Esophagus muscularis mucosa (tissue), 4 donors: ENCODE measurements around the gene MITF. TPM values are rescaled to one million over a fixed set of nuclear protein-coding genes. Genes with fewer than 3 reads are reported as not detected.

Source experiments
- DNase-seq: peaks from one replicate; pipeline ENCODE4 v3.0.0-alpha.2; 2017; ENCODE audit errors: extremely low spot score
- H3K27ac ChIP-seq, 4 donors: fragments of 200-600 bp; sonication (generic); replicated peaks in 1 of 4; 1 replicate in 3 of 4; 2 replicates in 1 of 4; pipeline ENCODE4 v1.5.1; 2016 to 2019; ENCODE audit warnings: mild to moderate bottlenecking in 1 of 4
- H3K27me3 ChIP-seq, 4 donors: fragments of 200-600 bp; sonication (generic); one replicate each; pipeline versions ENCODE4 v1.5.1 to v1.6.0; 2016 to 2019
- H3K36me3 ChIP-seq, 4 donors: fragments of 200-600 bp; sonication (generic); one replicate each; pipeline ENCODE4 v1.5.1; 2016 to 2019
- H3K4me1 ChIP-seq, 4 donors: fragments of 200-600 bp; sonication (generic); one replicate each; pipeline ENCODE4 v1.5.1; 2016 to 2019
- H3K4me3 ChIP-seq, 4 donors: fragments of 200-600 bp; sonication (generic); 1 replicate in 2 of 4; 2 replicates in 2 of 4; pipeline ENCODE4 v1.5.1; 2016 to 2019; ENCODE audit warnings: mild to moderate bottlenecking in 4 of 4, moderate library complexity in 1 of 4
- H3K9me3 ChIP-seq, 4 donors: fragments of 200-600 bp; sonication (generic); 1 replicate in 3 of 4; 2 replicates in 1 of 4; pipeline ENCODE4 v1.5.1; 2016 to 2019
- EP300 ChIP-seq: sonication (generic); formaldehyde crosslinking; IDR thresholded peaks from one replicate; pipeline ENCODE4 v1.6.1; 2017; ENCODE audit warnings: antibody characterized with exemption
- POLR2A ChIP-seq: fragments of 450-650 bp; IDR thresholded peaks from one replicate; pipeline ENCODE4 v1.6.1; 2017; ENCODE audit warnings: antibody characterized with exemption, moderate library complexity, mild to moderate bottlenecking, low read depth
- POLR2AphosphoS5 ChIP-seq, 2 donors: sonication (generic); formaldehyde crosslinking; IDR thresholded peaks; one replicate each; pipeline ENCODE4 v1.6.1; 2017; ENCODE audit warnings: antibody characterized with exemption in 2 of 2
- WGBS: methylation state at CpG from one replicate; pipeline ENCODE4 v1.1.5; 2018; 5-methylcytosine and 5-hydroxymethylcytosine counted together
- intact Hi-C: fragments of 100-400 bp; cut with DNase I; formaldehyde crosslinking; loops from one replicate; pipeline ENCODE4 v1.15.1; 2023
- total RNA-seq, 4 donors: library from RNA; depleted of rRNA; stranded (reverse); fragments of >200 nt; gene quantifications; one replicate each; pipeline versions ENCODE4 v1.1.0 to v1.2.1, GENCODE V29; 2016
- TF ChIP-seq, protein P1 (sequence below), 3 experiments: fragments of 200-600 bp in 2 of 3; fragments of 450-650 bp in 1 of 3; sonication (generic) in 2 of 3; IDR thresholded peaks; one replicate each; pipeline ENCODE4 v1.5.1; 2017 to 2019; ENCODE audit warnings: antibody characterized with exemption in 3 of 3, mild to moderate bottlenecking in 2 of 3, moderate library complexity in 1 of 3

Gene MITF
- total RNA-seq, 4 donors from 2014 or later = 68.1 to 141 (median 81.2) TPM

- H3K27me3 ChIP-seq = no peaks in the 10 kb centered on the region
- 93% methylated on average over 5 of the region's 5 CpGs for WGBS
- H3K4me1 ChIP-seq = peaks cover 26 to 69% (median 59%) of the 10 kb centered on the region in 4 donors
- intact Hi-C loops = no loop called here
- H3K9me3 ChIP-seq = no peaks in the 10 kb centered on the region
- TF ChIP-seq, protein P1, sequence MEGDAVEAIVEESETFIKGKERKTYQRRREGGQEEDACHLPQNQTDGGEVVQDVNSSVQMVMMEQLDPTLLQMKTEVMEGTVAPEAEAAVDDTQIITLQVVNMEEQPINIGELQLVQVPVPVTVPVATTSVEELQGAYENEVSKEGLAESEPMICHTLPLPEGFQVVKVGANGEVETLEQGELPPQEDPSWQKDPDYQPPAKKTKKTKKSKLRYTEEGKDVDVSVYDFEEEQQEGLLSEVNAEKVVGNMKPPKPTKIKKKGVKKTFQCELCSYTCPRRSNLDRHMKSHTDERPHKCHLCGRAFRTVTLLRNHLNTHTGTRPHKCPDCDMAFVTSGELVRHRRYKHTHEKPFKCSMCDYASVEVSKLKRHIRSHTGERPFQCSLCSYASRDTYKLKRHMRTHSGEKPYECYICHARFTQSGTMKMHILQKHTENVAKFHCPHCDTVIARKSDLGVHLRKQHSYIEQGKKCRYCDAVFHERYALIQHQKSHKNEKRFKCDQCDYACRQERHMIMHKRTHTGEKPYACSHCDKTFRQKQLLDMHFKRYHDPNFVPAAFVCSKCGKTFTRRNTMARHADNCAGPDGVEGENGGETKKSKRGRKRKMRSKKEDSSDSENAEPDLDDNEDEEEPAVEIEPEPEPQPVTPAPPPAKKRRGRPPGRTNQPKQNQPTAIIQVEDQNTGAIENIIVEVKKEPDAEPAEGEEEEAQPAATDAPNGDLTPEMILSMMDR (IDR thresholded peaks at IDR 0.05) = no peak
- TF ChIP-seq POLR2AphosphoS5 (IDR thresholded peaks at IDR 0.05) = no peak
- TF ChIP-seq POLR2A = no peak
- TF ChIP-seq EP300 = no peak
- H3K4me3 ChIP-seq = no peak overlapping the region
- H3K27ac ChIP-seq = no peak overlapping the region
- DNase-seq = no peak
- no peaks in the 10 kb centered on the region for H3K36me3 ChIP-seq
These were observed 38.3 kb downstream of the MITF start for GRCh38 chr3:69777582-69777967.

DNA sequence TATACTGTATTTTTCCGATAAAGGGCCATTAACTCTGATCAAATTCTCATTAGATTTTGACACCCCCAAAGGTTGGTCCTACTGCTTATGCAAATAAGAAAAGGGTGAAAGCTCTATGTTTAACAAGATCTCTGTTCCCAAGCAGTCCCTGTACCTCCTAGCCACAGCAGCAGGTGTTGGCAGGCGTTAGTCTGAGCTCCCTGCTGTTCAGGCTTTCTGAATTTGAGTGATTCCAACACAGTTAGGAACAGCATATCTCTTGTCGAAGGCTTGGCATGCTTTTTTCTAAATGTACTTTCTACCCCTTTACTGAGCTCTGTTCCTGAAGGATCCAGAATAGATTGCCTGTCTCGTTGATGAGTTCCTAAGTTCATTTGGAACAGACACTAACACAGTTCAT, 42.3 kb downstream of the MITF start:
- no peak for DNase-seq
- Histone ChIP-seq H3K9me3 (no peaks in the 10 kb centered on the region), H3K27me3 (no peaks in the 10 kb centered on the region), H3K4me3 (no peak overlapping the region), H3K36me3 (no peaks in the 10 kb centered on the region), H3K4me1 (peaks cover 34 to 63% (median 58%) of the 10 kb centered on the region in 4 donors), H3K27ac (no peak overlapping the region)
- 59% methylated on average over 4 of the region's 4 CpGs for WGBS
- intact Hi-C loops = loop anchor here (10.0 kb wide), 1 partner anchor 73 kb away; no protein-coding TSS in a partner anchor
- no peak for TF ChIP-seq EP300
- TF ChIP-seq, protein P1 (IDR thresholded peaks at IDR 0.05) = no peak
- no peak for TF ChIP-seq POLR2AphosphoS5 (IDR thresholded peaks at IDR 0.05)
- no peak for TF ChIP-seq POLR2A

DNA sequence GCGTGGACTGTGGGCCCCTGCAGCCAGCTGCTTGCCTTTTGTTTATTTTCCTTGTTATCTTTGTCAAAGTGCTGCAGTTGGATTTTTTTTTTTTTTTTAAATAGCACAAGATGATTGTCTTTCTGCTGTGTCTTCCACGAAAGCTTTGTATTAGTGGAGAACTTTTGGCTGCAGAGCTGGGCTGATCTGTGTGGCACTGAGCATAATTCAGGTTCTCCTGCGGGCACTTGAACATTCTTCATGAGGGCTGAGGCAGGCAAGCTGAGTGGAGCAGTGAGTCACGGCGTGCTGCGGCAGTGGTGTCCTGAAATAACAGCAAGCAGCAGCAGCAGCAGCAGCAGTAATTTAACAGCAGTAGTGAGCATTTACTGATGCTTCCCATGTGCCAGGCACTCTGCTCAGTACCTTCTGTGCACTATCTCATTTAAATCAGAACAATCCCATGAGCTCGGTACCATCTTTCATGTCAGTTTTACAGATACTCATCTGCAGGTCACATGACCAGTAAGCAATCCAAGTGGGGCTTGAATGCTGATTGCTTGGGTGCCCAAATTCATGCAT, 45.8 kb downstream of the MITF start:
- intact Hi-C loops = loop anchor here (10.0 kb wide), 1 partner anchor 70 kb away; no protein-coding TSS in a partner anchor
- Histone ChIP-seq H3K9me3 (no peaks in the 10 kb centered on the region), H3K27ac (peak overlapping the region; percentile 58 to 70 (median 64)), H3K27me3 (no peaks in the 10 kb centered on the region), H3K4me3 (no peak overlapping the region), H3K4me1 (peaks cover 46 to 76% (median 63%) of the 10 kb centered on the region in 4 donors), H3K36me3 (no peaks in the 10 kb centered on the region)
- TF ChIP-seq, protein P1 (IDR thresholded peaks at IDR 0.05) = no peak
- TF ChIP-seq POLR2AphosphoS5 (IDR thresholded peaks at IDR 0.05) = peak; percentile 40 to 43
- DNase-seq = no peak
- 29% methylated on average over 7 of the region's 7 CpGs for WGBS

- intact Hi-C loops = loop anchor here (2.0 to 10.0 kb wide), 2 partner anchors 45 to 69 kb away; no protein-coding TSS in a partner anchor
- no peak for TF ChIP-seq POLR2A
- TF ChIP-seq, protein P1 (IDR thresholded peaks at IDR 0.05) = no peak
- no peak for TF ChIP-seq EP300
- TF ChIP-seq POLR2AphosphoS5 (IDR thresholded peaks at IDR 0.05) = no peak
- DNase-seq = no peak
These were observed 46.6 kb downstream of the MITF start for GRCh38 chr3:69785769-69786320.

More at GRCh38 chr3:69785769-69786320, 46.6 kb downstream of the MITF start:
- no peaks in the 10 kb centered on the region for H3K27me3 ChIP-seq
- H3K27ac ChIP-seq = peak overlapping the region; percentile 58 to 70 (median 64)
- WGBS = 83% methylated on average over 3 of the region's 3 CpGs
- peaks cover 52 to 73% (median 64%) of the 10 kb centered on the region in 4 donors for H3K4me1 ChIP-seq
- H3K36me3 ChIP-seq = no peaks in the 10 kb centered on the region
- no peak overlapping the region for H3K4me3 ChIP-seq
- no peaks in the 10 kb centered on the region for H3K9me3 ChIP-seq
